H1 (cell line): Measurements from ENCODE around the gene CRABP2. TPM values are rescaled to one million over a fixed set of nuclear protein-coding genes. Genes with fewer than 3 reads are reported as not detected.

Source experiments
- KDM5A ChIP-seq: fragments of 200-600 bp; IDR thresholded peaks from 2 replicates; pipeline ENCODE4 v1.7.1; 2012; ENCODE audit warnings: mild to moderate bottlenecking, low read length, inconsistent platforms, mixed read lengths
- polyA plus RNA-seq, 7 experiments: library from polyadenylated mRNA; depleted of rRNA in 3 of 7; stranded (reverse) in 5 of 7; unstranded in 2 of 7; fragments of >200 nt in 5 of 7; fragments of 200-250 nt in 2 of 7; gene quantifications; 1 replicate in 5 of 7; 2 replicates in 1 of 7; 4 replicates in 1 of 7; pipeline versions ENCODE4 v1.2.1 to v1.2.3, GENCODE V29; 2011 to 2013; ENCODE audit warnings: missing spikeins in 2 of 7, mixed read lengths in 2 of 7
- total RNA-seq: library from RNA; stranded (reverse); fragmentation: NEBNext Ultra II Directional; extraction: Animal tissue kit (Norgen Biotek cat#: 25700); gene quantifications from 2 replicates; pipeline ENCODE4 v1.2.1, GENCODE V29; 2021
- TF ChIP-seq, protein P1 (sequence below): IDR thresholded peaks from 2 replicates; pipeline ENCODE4 v1.6.1; 2012; ENCODE audit warnings: inconsistent platforms
- TF ChIP-seq, protein P2 (sequence below), 3 experiments: IDR thresholded peaks; 1 replicate in 2 of 3; 2 replicates in 1 of 3; pipeline versions ENCODE4 v1.5.1 to v1.6.1; 2011; ENCODE audit warnings: low read length in 3 of 3, mild to moderate bottlenecking in 3 of 3, inconsistent platforms in 2 of 3, low read depth in 1 of 3, moderate library complexity in 1 of 3; ENCODE audit not compliant: insufficient read depth in 1 of 3; ENCODE audit errors: control extremely low read depth in 1 of 3

CRABP2 gene
- total and polyA plus RNA-seq, 2 of the 8 experiments (the other 6 are each of a cell fraction or from before 2014, with no cell fraction given) = 69.2 to 119 TPM

DNA sequence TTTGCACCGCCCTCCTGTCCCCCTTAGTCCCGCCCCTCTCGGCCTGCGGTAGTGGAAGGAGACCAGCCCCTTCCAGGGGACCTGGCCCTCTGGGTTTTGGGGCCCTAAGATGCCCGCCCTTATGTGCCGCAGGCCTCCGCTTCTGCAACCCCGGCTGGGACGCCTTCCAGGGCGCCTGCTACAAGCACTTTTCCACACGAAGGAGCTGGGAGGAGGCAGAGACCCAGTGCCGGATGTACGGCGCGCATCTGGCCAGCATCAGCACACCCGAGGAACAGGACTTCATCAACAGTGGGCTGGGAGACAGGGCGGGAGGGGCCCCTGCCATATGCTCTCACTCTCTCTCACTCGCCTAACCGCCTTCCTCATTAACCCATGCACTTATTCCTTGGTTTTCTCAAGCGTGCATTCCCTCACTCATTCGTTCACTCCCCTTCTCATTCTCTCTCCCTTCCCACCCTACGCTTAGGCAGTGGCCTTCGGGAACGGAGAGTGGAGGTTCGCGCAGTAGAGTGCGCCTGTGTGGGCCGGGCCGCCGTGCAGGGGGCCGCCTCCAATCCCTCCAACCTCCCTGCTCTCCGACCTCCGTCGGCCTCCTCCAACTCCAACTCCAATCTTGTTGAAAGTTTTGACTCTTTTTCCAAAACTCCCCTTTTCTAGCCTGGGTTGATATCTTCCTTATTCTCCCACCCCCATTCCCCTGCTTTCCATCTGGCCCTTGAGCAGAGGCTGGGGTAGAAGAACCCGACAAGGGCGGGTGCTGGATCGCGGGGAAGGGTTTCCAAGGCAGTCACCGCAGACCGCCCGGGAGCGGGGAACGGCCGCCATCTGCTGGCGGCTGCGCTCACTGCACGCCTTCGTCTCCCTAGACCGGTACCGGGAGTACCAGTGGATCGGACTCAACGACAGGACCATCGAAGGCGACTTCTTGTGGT lies 48.3 kb downstream of the CRABP2 start (continued):
- TF ChIP-seq, protein P1, sequence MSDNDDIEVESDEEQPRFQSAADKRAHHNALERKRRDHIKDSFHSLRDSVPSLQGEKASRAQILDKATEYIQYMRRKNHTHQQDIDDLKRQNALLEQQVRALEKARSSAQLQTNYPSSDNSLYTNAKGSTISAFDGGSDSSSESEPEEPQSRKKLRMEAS = peak; percentile 50
- TF ChIP-seq, protein P2, sequence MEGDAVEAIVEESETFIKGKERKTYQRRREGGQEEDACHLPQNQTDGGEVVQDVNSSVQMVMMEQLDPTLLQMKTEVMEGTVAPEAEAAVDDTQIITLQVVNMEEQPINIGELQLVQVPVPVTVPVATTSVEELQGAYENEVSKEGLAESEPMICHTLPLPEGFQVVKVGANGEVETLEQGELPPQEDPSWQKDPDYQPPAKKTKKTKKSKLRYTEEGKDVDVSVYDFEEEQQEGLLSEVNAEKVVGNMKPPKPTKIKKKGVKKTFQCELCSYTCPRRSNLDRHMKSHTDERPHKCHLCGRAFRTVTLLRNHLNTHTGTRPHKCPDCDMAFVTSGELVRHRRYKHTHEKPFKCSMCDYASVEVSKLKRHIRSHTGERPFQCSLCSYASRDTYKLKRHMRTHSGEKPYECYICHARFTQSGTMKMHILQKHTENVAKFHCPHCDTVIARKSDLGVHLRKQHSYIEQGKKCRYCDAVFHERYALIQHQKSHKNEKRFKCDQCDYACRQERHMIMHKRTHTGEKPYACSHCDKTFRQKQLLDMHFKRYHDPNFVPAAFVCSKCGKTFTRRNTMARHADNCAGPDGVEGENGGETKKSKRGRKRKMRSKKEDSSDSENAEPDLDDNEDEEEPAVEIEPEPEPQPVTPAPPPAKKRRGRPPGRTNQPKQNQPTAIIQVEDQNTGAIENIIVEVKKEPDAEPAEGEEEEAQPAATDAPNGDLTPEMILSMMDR (IDR thresholded peaks at IDR 0.05; ENCODE audit: control extremely low read depth in 1 of 3, insufficient read depth in 1 of 3, low read depth in 1 of 3, low read length in 3 of 3) = peak in 2 of 3 experiments; percentile 96 to 97; a peak in 3 of 4 replicates
- 0 out of 2 replicates have a peak, but pooled peaks have one; percentile 39 for TF ChIP-seq KDM5A
- TF ChIP-seq, all 59 proteins: peak for 9
